Central memory CD4-positive, alpha-beta T cell (primary cell): ENCODE data around the gene MPC1.

Experiments used
- DNase-seq: peaks from one replicate; pipeline ENCODE4 v3.0.0; 2022
- total RNA-seq, 3 experiments: gene quantifications; one replicate each; lab custom pipeline; 2026; lab: John Stamatoyannopoulos, UW

MPC1 gene
- total RNA-seq, result 14.8 to 34.3 (median 17.6) reads per million in 3 experiments

DNA sequence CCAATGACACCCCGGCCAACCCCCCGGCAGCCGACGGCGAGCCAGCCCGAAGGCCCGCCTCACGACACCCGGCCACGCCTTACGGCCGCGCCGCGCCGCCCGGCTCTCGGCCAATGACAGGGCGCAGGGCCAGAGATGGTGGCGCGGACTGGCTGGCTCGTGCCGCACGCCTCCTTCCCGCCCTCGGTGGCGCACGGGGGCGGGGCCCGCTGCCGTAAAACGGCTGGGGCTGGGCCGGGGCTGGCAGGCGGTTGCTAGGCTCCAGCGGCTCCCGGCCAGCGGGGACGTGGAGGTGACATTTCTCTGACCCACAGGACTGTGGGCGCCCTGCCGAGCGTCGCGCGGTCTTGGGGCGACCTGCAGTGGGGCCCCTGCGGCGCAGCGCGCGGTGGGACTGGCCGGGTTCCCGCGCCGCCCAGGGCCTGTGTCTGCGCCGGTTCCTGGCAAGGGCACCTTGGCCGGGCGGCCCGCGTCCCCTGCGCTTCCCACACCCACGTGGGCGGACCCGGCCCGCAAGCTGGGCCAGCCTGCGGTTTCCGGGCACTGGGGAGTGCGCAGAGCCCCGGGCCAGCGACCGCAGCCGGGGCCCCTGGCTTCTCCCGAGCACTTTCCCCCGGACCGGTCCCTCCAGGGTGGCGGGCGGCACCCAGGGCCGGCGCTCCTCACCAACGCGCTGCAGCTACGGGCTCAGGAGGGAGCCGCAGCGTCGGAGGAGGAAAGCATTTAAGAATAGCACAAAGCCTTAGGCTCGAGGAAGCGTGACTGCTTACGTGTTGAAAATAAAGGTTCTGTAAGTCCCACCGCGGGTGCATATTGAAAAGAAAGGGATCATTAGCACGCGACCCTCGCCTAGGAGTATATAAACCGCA is at the start of gene MPC1:
Gene MPC1, minus strand, starts transcription at position 8 of the 869 bp plus-strand sequence. CDS start 64 bp downstream, outside the sequence.
- DNase-seq, result peak; percentile 94

DNA sequence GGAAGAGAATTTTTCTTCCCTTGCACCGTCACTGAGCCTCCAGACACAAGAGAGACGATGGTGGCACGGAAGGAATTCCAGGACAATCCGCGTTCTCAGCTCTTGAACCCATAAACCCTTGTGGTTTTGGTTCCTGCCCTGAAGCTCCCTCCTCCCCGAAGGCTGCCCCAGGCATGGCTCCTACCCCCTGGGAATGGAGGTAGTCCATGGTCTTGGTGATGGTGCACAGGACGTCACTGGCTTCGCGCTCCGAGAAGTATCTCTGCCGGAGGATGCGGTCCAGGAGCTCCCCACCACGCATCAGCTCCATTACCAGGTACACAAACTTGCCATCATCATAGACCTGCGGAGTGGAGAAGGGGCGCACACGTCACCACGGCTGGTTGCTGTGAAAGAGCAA is 47.5 kb upstream of the MPC1 start:
- DNase-seq, result no peak

DNA sequence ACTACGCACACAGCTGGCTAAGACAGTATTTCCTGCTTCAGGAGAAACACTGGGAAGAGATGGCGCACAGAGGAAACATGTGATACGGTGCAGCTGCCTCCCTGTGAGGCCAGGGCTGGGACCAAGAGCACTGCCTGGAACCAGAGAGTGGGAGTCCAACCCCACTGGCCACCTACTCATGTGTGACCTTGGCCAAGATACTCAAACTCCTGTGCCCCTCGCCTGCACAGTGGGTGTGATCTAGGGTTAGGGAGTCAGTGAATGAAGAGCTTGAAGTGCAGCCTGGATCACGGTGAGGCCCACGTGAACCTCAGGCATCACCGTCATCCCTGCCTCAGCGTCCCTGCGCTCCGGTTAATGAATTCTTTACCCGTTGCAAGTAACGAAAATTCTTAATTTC is 41.7 kb upstream of the MPC1 start:
- no peak for DNase-seq

DNA sequence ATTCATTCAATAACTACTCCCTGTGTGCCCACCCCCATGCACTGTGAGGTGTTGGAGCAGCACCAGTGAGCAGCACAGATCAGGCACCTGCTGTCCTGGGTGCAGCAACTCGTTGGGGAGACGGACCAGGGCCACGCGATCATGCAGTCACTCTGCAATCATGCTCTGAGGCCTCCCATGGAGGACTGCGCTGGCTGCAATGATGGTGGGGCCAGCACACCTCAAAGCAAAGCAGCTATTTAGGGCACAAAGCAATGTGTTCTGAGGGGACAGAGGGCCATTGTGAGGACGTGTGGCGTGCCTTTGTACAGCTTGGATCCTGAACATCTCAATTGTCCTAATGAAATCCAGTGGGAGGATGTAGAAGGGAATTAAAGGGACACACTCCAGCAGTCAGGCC is 41.0 kb upstream of the MPC1 start:
- no peak for DNase-seq

DNA sequence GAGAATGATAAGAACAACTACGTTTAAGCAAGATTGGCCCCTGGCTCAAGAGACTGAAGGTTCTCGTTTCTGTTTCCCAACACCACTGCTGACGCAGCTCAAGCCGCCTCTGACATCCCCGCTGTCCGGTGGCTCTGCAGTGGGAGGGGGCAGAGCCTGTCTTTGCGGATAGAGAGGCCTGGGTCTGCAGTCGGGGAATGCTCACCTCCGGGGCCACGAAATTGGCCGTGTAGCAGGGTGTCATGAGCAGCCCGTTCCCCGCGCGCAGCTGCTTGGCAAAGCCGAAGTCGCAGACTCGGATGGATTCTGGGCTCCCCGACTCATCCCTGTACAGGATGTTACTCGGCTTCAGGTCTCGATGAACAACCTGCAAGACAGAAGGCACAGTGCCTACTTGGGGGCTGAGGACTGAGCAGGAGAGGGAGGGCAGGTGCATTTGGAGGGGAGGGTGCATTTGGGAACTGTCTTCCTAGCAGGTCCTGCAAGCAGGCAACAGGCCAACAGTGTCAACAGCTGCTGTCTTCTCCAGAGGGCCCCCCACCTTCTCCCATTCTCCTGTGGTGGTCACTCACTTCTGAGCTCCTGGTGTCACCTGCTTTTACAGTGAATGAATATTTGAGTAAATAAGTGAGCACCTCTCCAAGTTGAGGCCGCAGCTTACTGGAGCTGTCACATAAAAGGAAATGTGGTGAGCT is 40.5 kb upstream of the MPC1 start:
- DNase-seq, result no peak

DNA sequence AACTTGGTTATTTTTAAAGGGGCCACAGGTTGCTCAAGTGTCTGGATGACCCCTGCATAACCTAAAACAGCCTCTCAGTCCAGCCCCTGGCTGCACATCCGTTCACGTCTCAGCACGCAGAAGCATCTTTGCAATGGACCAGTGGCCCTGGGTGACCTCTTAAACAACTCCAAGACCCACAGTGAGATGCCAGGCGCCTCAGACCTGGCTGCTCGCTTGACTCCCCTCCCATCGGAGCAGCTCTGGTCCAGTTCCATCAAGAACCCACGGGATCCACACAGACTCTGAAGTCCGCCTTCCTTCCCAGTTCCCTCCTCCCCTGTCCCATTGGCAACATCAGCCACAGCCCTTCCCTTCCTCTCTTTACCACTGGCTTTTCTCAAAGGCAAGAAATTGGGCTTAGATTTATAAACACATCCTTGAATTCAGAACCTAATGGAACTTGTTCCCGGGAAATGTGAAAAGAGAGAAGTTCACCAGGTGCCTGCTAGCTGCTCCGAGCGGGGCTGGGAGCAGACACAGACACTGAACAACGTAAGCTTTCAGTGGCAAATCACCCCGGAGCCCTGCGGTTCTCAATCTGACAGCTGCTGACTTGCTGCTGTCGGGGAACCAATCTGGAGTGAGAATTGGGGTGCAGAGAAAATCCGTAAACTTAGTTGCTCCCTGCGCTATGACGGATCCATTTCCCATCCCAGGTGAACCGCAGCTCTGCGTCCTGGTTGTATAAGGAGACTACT is 39.6 kb upstream of the MPC1 start:
- DNase-seq, result no peak

DNA sequence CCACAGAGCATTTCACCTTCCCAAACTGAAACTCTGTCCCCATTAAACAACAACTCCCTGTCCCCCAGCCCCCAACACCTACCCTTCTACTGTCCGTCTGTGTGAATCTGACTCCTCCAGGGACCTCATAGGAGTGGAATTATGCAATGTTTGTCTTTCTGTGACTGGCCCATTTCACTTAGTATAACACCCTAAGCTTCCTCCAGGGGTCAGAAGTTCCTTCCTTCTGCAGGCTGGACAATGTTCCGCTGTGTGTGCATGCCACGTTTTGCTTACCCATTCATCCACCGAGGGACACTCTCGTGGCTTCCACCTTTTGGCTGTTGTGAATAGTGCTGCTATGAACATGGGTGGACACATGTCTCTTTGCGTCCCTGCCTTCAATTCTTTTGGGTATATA is 37.6 kb upstream of the MPC1 start:
- DNase-seq, result no peak

DNA sequence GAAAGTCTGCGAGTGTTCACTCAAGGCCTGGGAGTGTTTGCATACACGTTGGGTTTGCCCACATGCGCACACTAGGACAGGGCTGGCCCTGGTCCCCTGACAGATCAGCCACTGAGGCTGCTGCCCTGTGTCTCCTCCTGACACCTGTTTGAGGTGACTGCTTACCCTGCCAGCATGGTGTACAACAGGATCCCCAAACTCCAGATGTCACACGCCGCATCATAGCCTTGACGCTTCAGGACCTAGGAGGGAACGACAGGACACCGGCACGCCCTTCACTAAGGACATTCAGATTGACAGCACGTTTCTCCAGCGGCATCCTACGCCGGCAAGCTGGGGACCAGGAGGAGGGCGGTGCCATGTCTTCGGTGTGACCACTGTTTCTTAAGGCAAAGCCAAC is 37.0 kb upstream of the MPC1 start:
- DNase-seq, result no peak

DNA sequence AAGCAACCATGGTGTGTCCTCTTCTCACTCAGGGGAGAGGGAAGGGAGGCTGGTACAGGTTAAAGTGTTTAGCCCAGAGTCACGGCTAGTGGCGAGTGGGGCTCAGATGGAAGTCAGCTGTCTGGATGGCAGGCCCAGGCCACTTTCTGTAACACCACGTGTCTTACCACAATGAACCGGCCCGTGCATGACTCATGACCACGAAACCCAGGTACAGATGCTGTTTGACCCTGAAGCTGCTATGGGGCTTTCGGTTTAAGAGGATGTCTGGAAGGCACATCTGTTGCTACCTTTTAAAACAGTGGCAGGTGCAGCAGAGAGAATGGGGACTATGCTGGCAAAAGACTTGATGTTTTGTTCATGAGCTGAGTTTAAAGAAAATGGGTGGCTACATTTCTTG is 36.5 kb upstream of the MPC1 start:
- DNase-seq, result peak; percentile 58

DNA sequence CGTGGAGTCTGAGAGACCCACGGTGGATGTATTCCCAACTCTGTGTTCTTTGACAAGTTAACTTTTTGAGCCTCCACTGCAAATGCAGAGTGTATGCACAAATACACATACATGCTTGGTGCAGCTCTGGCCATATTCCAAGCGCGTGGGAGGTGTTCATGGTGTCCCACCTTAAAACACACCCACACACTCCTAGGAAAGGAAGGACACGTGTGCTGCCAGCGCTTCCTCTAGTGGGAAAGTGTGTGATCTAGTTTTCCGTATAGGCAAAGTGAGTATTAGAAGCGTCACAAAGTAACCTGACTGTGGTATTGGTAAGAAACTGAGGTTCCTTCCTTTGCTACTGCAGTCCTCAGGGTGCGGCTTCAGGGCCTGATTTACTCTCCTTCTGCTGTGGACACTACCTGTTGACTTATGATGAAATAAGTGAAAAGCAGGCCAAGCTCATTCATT is 36.0 kb upstream of the MPC1 start:
- DNase-seq, result peak; percentile 27

DNA sequence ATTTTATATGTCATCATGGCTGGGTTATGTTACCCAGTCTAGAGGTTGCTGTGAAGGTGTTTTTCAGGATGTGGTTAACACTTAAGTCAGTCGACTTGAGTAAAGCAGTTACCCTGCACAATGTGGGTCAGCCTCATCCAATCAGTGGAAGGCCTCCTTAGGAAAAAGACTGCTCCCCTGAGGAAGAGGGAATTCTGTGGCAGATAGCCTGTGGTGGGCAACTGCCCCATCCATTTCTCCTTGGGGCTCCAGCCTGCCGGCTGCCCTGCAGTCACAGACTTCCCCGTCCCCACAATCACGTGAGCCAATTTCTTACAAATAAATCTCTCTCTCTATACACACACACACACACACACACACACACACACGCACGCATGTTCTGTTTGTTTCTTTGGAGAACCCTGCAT is 34.5 kb upstream of the MPC1 start:
- DNase-seq, result peak; percentile 86

DNA sequence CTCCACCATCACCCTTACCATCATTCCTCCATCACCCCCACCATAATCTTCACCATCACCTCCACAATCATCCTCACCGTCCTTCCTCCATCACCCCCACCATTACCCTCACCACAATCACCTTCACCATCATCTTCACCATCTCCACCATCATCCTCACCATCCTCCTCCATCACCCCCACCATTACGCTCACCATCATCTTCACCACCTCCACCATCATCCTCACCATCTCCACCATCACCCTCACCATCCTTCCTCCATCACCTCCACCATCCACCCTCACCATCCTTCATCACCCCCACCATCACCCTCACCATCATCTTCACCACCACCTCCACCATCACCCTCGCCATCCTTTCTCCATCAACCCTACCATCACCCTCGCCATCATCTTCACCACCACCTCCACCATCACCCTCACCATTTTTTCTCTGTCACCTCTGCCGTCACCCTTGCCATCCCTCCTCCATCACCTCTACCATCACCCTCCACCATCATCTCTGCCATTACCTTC is 33.1 kb upstream of the MPC1 start:
- DNase-seq, result no peak

DNA sequence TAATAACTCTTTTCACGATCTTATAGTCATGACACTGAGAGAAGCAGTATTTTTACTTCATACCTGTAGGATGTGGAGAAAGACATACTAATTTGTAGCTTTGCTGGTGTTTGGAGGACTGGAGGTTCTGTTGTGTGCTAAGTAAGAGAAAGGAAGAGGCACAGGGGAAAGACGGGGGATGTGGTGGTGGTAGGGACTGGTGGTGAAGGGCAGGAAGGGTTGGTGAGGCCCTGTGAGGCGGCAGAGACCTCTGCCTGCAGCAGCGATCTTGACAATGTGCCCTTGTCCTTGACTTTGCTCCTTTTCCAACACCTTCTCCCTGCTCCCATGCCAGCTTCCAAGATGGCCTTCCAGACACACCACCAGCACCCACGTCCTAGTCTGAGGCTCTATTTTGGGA is 32.6 kb upstream of the MPC1 start:
- peak; percentile 57 for DNase-seq

DNA sequence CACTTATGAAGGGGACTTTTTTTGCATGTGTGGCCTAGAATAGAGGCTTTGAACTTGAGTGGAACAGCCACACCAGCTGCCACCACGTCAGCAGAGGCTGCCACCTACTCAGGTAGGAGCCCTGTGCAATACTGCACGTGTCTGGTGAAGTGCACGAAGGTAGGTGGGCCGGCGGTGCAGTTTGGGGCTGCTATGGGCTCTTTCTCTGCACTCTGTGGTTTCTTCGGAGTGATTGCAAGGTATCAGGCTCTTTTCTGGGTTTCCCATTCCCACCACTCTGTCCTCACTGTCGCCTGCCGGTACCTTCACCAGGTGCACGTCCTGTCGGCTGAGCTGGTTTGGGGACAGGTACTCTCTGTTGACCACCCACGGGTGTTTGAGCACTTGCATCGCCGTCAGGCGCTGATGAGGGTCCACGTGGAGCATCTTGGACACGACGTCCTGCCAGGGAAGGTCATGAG is 30.8 kb upstream of the MPC1 start:
- peak; percentile 22 for DNase-seq

DNA sequence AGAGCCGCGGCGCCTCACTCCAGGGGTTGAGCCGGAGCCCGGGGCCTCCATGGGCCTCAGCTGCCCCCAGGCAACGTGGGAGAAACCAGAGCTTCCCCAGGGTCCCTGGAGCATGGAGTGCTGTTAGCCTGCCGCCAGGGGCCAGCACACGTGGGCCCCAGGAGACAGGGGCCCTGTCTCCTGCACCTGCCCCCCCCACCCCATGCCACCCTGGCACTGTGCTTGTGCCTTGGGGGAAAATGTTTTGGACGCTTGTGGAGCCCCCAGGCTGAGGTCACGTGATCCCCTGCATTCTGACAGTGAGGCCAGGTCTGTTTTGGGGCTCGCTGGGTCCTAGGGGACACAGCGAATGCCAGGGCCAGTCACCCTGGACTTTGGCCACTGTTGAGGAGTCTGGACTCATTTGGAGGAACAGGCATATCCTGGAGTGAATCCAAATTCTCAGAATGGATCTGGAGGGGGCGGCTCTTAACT is 30.2 kb upstream of the MPC1 start:
- DNase-seq, result no peak

DNA sequence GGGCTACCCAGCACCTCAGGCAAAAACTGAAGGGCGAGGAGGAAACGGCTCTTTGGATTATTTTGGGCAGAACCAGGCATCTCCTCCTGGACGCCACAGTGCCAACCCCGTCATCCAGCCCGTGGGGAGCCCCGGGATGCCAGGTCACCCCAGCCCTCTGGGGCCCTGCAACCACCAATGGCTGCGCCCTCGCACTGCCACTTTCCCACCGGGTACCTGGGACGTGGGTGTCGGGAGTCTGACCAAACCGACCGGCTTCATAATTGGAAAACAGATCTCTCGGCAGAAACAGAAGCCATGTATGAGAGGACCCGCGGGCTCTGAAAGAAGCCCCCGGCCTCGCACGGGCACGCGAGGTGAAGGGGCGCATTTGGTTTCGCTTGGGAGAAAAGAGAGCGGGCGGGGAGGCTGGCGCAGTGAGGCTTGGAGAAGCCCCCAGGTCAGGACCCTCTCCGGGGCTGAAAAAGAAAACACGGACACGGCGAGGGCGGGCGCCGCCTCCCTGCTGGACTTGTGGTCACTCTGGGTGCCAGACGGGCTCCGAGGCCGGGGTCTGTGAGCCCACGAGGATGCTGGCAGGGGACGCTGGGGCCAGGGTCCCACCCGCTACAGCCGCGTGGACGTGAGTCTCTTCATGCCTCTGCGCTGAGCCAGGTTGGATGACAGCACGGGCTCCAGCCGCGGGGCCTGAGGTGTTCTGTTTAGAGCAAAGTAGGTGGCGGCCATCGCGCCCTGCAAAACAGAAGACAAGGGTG is 29.6 kb upstream of the MPC1 start:
- no peak for DNase-seq

DNA sequence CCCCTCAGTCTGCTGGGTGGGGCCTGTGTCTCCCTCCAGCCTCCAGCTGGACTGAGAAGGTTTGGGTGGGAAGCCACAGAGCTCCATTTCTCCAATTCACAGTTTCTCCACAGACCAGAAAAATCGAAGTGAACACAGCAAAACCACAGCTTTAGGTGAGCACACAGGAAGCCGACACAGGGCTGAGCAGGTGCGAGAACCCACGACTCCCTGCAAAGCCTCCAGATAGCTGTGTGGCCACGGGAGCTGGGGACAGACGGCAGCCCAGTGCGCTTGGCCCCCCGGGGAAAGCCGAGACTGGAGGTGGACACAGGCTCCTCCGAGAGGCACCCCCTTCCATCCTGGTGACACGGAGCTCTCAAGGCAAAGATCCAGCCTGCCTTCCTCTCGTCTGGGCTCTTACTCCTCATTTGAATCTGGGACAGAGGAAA is 29.0 kb upstream of the MPC1 start:
- peak; percentile 45 for DNase-seq

DNA sequence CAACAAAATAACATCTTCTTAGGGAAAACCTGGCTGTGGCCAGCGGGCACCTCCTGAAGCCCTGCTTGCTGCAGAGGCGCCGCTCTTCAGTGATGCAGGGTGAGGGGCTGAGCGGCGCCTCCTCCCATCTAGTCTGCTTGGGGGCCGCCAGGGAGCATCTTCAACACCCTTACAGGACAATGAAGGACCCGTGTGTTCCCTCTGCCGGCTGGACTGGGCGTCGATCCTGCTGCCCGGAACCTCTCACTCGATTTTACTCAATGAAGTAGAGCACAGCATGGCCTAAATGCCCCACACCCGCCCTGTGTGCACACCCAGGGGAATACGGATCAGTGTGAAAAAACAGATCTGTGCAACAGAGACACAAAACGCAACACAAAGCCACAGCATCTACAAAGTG is 28.5 kb upstream of the MPC1 start:
- no peak for DNase-seq

DNA sequence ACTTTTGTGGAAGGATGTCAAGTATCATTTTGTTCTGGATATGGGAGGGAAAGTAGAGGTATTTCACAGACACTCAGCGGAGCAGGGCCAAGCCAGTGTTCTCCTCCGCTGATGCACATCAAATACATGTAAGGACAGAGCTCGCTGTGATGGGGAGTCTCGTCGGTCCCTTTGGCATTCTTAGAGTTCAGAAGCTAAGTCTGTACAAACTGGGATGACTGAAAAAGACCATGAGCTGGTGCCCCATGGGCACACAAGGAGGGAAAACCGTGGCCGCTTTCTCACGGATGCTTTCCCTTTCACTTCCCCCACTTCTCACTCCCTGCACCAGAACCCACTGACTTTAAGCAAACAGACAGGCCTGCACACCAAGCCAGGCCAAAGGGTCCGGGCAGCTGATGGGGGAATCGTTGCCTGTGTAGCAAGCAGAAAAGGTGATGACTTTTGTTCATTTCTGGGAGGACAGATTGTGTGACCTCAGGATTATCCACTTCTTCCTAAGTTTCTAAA is 27.7 kb upstream of the MPC1 start:
- DNase-seq, result no peak

DNA sequence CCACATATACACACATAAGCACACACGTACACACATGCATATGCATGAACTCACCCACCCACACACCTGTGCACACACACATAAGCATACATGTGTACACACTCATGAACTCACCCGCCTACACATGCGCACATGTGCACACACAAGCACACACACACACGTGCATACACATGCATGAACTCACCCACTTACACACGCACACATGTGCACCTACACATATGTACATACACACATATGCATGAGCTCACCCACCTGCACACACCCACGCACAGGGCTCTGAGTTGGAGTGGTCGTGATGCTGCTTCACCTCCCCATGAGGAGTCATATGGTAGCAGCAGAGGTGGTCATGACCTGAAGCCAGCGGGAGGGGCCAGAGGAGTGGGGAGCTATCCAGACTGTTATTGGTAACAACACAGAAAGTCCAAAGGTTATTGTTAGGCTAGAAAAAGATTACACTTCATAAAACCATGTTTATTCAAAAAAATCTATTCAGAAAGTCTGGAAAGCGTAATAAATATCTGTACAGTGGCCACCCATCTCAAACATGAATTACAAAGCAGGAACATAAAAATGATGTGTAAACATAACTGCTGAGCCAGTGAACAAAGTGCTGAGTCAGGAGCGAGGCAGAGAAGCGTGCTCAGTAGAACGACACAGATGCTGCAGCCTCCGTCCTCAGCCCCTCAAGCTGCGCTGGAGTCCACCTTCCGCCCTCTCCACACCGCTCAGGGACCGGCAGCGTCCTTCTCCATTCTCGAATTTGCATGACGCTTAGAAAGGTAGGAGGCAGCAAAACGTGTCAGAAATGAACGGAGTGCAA is 26.4 kb upstream of the MPC1 start:
- DNase-seq, result no peak

DNA sequence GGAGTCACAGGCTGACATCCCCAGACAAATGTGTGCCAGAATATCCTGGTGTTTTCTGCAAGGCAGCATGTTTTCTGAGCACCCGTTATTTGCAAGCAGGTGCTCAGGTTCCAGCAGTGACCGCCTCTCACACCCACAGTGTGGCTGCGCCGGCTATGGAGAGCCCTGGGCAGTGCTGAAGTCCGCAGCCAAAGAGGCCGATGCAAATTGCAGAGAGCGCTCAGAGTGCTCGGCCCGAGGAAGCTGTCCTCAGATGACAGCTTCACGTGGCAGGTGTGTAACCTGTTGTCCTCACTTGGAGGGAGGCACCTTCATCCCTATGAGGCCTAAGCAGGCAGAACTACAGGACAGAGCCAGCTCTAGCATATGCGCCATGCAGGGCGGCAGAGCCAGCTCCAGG is 23.5 kb upstream of the MPC1 start:
- no peak for DNase-seq
